Measurements from ENCODE around the gene ZNF446. TPM values are rescaled to one million over a fixed set of nuclear protein-coding genes. Genes with fewer than 3 reads are reported as not detected.
"Not testable (repeated sequence)": the region's sequence is repeated elsewhere in the genome, so short reads cannot be mapped to it uniquely, and the experiment has no call there.

The ZNF446 gene
- total RNA-seq, 1 donor from 2014 or later = 6.0 TPM

- Mint-ChIP-seq H3K27ac (ENCODE audit: unreplicated experiment) (peak overlapping the region; percentile 78), H3K4me3 (ENCODE audit: unreplicated experiment) (peak overlapping the region; percentile 90), H3K9me3 (ENCODE audit: unreplicated experiment) (no peaks in the 10 kb centered on the region), H3K27me3 (ENCODE audit: low read depth, unreplicated experiment) (peaks cover 2% of the 10 kb centered on the region), H3K36me3 (ENCODE audit: low read depth, unreplicated experiment) (peaks cover 17% of the 10 kb centered on the region), H3K4me1 (ENCODE audit: low read depth, unreplicated experiment) (peaks cover 13% of the 10 kb centered on the region)
- FAIRE-seq (no peak), DNase-seq (ENCODE audit: low read depth) (no peak)
- Histone ChIP-seq H3K9me3 (ENCODE audit: insufficient read depth, low read depth, low read length) (no peaks in the 10 kb centered on the region), H4K20me1 (ENCODE audit: insufficient read depth, low read length) (peaks cover 35% of the 10 kb centered on the region), H3K4me3 (ENCODE audit: insufficient read depth, low read depth, low read length) (no peak overlapping the region), H3K4me1 (ENCODE audit: insufficient read depth, low read length) (peaks cover 10% of the 10 kb centered on the region), H3K4me2 (ENCODE audit: low read length) (peak overlapping the region; percentile 91), H3K27me3 (ENCODE audit: insufficient read depth, low read length) (no peaks in the 10 kb centered on the region), H2AFZ (ENCODE audit: low read depth, low read length) (no peak overlapping the region), H3K36me3 (ENCODE audit: insufficient read depth, low read length) (peaks cover 9% of the 10 kb centered on the region), H3K79me2 (ENCODE audit: insufficient read depth, low read length) (peaks cover 27% of the 10 kb centered on the region), H3K9ac (ENCODE audit: low read length) (peak overlapping the region; percentile 39), H3K27ac (ENCODE audit: low read depth, low read length) (no peak overlapping the region)
- TF ChIP-seq EZH2 (IDR thresholded peaks at IDR 0.05; ENCODE audit: insufficient read depth, low read length) (no peak), CTCF (IDR thresholded peaks at IDR 0.05; ENCODE audit: insufficient read depth, low read depth, low read length) (no peak)
These were observed 7.8 kb upstream of the ZNF446 start for GRCh38 chr19:58468216-58468839.

GRCh38 chr19:58469241-58470013 is 6.7 kb upstream of the ZNF446 start:
- no peaks in the 10 kb centered on the region for H3K27me3 ChIP-seq (ENCODE audit: insufficient read depth, low read length)
- no peak overlapping the region for H3K27ac ChIP-seq (ENCODE audit: low read depth, low read length)

GRCh38 chr19:58470837-58471543 is 5.2 kb upstream of the ZNF446 start:
- H3K4me2 ChIP-seq (ENCODE audit: low read length); H3K27ac ChIP-seq (ENCODE audit: low read depth, low read length); H3K4me3 ChIP-seq (ENCODE audit: insufficient read depth, low read depth, low read length); DNase-seq (ENCODE audit: low read depth); H2AFZ ChIP-seq (ENCODE audit: low read depth, low read length); H3K36me3 ChIP-seq (ENCODE audit: insufficient read depth, low read length); H3K27me3 ChIP-seq (ENCODE audit: insufficient read depth, low read length); FAIRE-seq; H3K9ac ChIP-seq (ENCODE audit: low read length); H3K9me3 ChIP-seq (ENCODE audit: insufficient read depth, low read depth, low read length); H3K27me3 Mint-ChIP-seq (ENCODE audit: low read depth, unreplicated experiment); H3K4me3 Mint-ChIP-seq (ENCODE audit: unreplicated experiment); H3K27ac Mint-ChIP-seq (ENCODE audit: unreplicated experiment); H3K9me3 Mint-ChIP-seq (ENCODE audit: unreplicated experiment): not testable (repeated sequence)
- peaks cover 27% of the 10 kb centered on the region for H3K79me2 ChIP-seq (ENCODE audit: insufficient read depth, low read length)
- peaks cover 35% of the 10 kb centered on the region for H3K4me1 Mint-ChIP-seq (ENCODE audit: low read depth, unreplicated experiment)
- H3K4me1 ChIP-seq (ENCODE audit: insufficient read depth, low read length) = peaks cover 33% of the 10 kb centered on the region
- peaks cover 23% of the 10 kb centered on the region for H3K36me3 Mint-ChIP-seq (ENCODE audit: low read depth, unreplicated experiment)
- H4K20me1 ChIP-seq (ENCODE audit: insufficient read depth, low read length) = peaks cover 47% of the 10 kb centered on the region

More at GRCh38 chr19:58469241-58470013, 6.7 kb upstream of the ZNF446 start:
- no peaks in the 10 kb centered on the region for H3K9me3 ChIP-seq (ENCODE audit: insufficient read depth, low read depth, low read length)
- H3K36me3 Mint-ChIP-seq (ENCODE audit: low read depth, unreplicated experiment) = peaks cover 22% of the 10 kb centered on the region
- no peak for TF ChIP-seq CTCF (IDR thresholded peaks at IDR 0.05; ENCODE audit: insufficient read depth, low read depth, low read length)
- no peak for TF ChIP-seq EZH2 (IDR thresholded peaks at IDR 0.05; ENCODE audit: insufficient read depth, low read length)
- H3K4me1 Mint-ChIP-seq (ENCODE audit: low read depth, unreplicated experiment) = peaks cover 24% of the 10 kb centered on the region
- H2AFZ ChIP-seq (ENCODE audit: low read depth, low read length) = no peak overlapping the region
- no peak overlapping the region for H3K4me3 Mint-ChIP-seq (ENCODE audit: unreplicated experiment)
- H3K27ac Mint-ChIP-seq (ENCODE audit: unreplicated experiment) = no peak overlapping the region
- no peaks in the 10 kb centered on the region for H3K9me3 Mint-ChIP-seq (ENCODE audit: unreplicated experiment)
- peaks cover 2% of the 10 kb centered on the region for H3K27me3 Mint-ChIP-seq (ENCODE audit: low read depth, unreplicated experiment)
- H3K4me2 ChIP-seq (ENCODE audit: low read length) = no peak overlapping the region
- no peak overlapping the region for H3K4me3 ChIP-seq (ENCODE audit: insufficient read depth, low read depth, low read length)
- peaks cover 9% of the 10 kb centered on the region for H3K36me3 ChIP-seq (ENCODE audit: insufficient read depth, low read length)
- H3K79me2 ChIP-seq (ENCODE audit: insufficient read depth, low read length) = peaks cover 27% of the 10 kb centered on the region
- peaks cover 21% of the 10 kb centered on the region for H3K4me1 ChIP-seq (ENCODE audit: insufficient read depth, low read length)
- FAIRE-seq = no peak
- no peak for DNase-seq (ENCODE audit: low read depth)
- peaks cover 46% of the 10 kb centered on the region for H4K20me1 ChIP-seq (ENCODE audit: insufficient read depth, low read length)
- no peak overlapping the region for H3K9ac ChIP-seq (ENCODE audit: low read length)

All from astrocyte (in vitro differentiated cells and primary cell).